ENCODE data around the gene RPL36A. TPM values are rescaled to one million over a fixed set of nuclear protein-coding genes. Genes with fewer than 3 reads are reported as not detected.

RPL36A gene
- total and polyA plus RNA-seq, 2 donors (not counting 1 experiment from before 2014, with no cell fraction given), result 156 to 2,759 TPM

DNA sequence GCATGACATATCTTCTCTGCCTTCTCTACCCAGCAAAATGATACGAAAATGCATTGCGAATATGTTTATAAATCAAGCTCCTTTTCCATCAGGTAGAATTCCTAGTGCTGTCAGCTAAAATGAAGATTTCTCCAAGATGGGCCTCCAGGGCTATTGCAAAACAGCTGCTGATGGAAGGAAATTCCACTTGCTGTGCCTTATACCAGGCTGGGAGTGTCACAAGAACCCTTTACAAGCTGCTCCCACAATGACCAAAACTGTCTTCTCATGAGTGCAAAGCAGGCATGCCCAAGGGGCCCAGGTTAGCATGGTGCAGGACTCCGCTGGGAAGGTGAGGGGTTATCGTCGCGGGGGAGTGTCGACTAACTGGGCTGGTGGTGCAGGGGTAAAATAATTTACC lies 25.9 kb downstream of the RPL36A start:
- no peak overlapping the region for H3K4me2 ChIP-seq (replicated peaks; ENCODE audit: low read depth, low read length, poor library complexity, severe bottlenecking)
- no peak for DNase-seq
- H3K4me1 ChIP-seq (ENCODE audit: control insufficient read depth in 2 of 2, insufficient read depth in 2 of 2, low read length in 2 of 2), result peaks cover 29 to 34% of the 10 kb centered on the region in 2 donors
- no peak overlapping the region for H3K9ac ChIP-seq (ENCODE audit: low read length)
- peaks cover 16% of the 10 kb centered on the region for H3K79me2 ChIP-seq (ENCODE audit: control insufficient read depth, insufficient read depth, low read length)
- no peaks in the 10 kb centered on the region for H3K27me3 ChIP-seq (replicated peaks in 1 of 4; ENCODE audit: control extremely low read depth in 1 of 4, control insufficient read depth in 3 of 4, insufficient read depth in 4 of 4, low read length in 3 of 4)
- Mint-ChIP-seq H3K4me1 (peaks cover 51% of the 10 kb centered on the region), H3K4me3 (peak overlapping the region; percentile 66), H3K27me3 (no peaks in the 10 kb centered on the region), H3K9me3 (ENCODE audit: insufficient read depth) (no peaks in the 10 kb centered on the region), H3K27ac (peak overlapping the region; percentile 73)
- intact Hi-C loops (cut with micrococcal nuclease), result loop anchor here (5.0 to 10.0 kb wide), 3 partner anchors 129 to 668 kb away; no protein-coding TSS in a partner anchor
- no peak overlapping the region for H3K4me3 ChIP-seq (ENCODE audit: control extremely low read depth in 1 of 5, extremely low read depth in 1 of 5, insufficient read depth in 1 of 5, low read depth in 2 of 5, low read length in 4 of 5)
- CTCF ChIA-PET, result interaction anchor here (0.7 to 2.9 kb wide), 6 partner anchors 39 to 381 kb away, joined by 3 to 17 read pairs (median 4); partner anchors contain the start of gene TIMM8A
- H3K9me3 ChIP-seq (ENCODE audit: control extremely low read depth in 1 of 3, control insufficient read depth in 2 of 3, insufficient read depth in 1 of 3, low read length in 2 of 3), result no peaks in the 10 kb centered on the region
- no peak overlapping the region for H3K27ac ChIP-seq (ENCODE audit: low read length in 2 of 2)
- no peaks in the 10 kb centered on the region for H4K20me1 ChIP-seq (ENCODE audit: control insufficient read depth, insufficient read depth, low read length, poor library complexity, severe bottlenecking)
- no peak overlapping the region for H2AFZ ChIP-seq (ENCODE audit: insufficient read depth, low read depth, low read length, poor library complexity, severe bottlenecking)
- no peak for ATAC-seq (ENCODE audit: low read depth)
- H3K36me3 ChIP-seq (replicated peaks in 1 of 2; ENCODE audit: control extremely low read depth in 1 of 2, control insufficient read depth in 1 of 2, extremely low read depth in 1 of 2, insufficient read depth in 2 of 2, low read length in 1 of 2), result peaks cover 2 to 15% of the 10 kb centered on the region in 2 experiments
- POLR2A ChIA-PET, result interaction anchor here (2.6 kb wide), 1 partner anchor 515 kb away, joined by 15 read pairs; the partner anchor contains the start of gene ZMAT1
- TF ChIP-seq, protein P1, sequence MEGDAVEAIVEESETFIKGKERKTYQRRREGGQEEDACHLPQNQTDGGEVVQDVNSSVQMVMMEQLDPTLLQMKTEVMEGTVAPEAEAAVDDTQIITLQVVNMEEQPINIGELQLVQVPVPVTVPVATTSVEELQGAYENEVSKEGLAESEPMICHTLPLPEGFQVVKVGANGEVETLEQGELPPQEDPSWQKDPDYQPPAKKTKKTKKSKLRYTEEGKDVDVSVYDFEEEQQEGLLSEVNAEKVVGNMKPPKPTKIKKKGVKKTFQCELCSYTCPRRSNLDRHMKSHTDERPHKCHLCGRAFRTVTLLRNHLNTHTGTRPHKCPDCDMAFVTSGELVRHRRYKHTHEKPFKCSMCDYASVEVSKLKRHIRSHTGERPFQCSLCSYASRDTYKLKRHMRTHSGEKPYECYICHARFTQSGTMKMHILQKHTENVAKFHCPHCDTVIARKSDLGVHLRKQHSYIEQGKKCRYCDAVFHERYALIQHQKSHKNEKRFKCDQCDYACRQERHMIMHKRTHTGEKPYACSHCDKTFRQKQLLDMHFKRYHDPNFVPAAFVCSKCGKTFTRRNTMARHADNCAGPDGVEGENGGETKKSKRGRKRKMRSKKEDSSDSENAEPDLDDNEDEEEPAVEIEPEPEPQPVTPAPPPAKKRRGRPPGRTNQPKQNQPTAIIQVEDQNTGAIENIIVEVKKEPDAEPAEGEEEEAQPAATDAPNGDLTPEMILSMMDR (IDR thresholded peaks at IDR 0.05), result no peak
- no peak for TF ChIP-seq EZH2 (IDR thresholded peaks at IDR 0.05; ENCODE audit: borderline replicate concordance, insufficient read depth, low read depth, low read length, poor library complexity, severe bottlenecking)
- WGBS (ENCODE audit: insufficient coverage), result 100% methylated on average over 6 of the region's 7 CpGs

DNA sequence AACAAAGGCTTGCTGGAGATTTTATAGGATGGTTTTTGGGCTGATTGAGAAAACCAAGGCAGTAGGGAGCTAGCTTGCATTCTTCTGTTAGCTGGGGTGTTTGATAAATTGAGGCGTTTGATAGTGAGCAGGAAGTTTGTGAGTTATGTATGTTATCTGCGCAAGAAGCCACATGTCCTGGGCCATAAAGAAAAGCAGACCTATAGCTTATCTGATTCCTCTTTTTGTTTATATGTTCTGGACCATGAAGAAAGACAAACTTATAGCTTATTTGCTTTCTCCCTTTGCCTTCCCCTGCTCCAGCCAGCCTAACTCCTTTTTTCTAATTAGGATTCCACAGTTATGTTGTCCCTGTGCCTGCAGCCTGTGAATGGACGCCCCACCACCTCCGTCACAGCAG lies 26.4 kb downstream of the RPL36A start:
- peak overlapping the region; percentile 96 for H3K27ac Mint-ChIP-seq
- peak overlapping the region; percentile 87 for H2AFZ ChIP-seq (ENCODE audit: insufficient read depth, low read depth, low read length, poor library complexity, severe bottlenecking)
- ATAC-seq (ENCODE audit: low read depth), result no peak

More for the DNA sequence above, 26.4 kb downstream of the RPL36A start:
- Histone ChIP-seq H3K27me3 (replicated peaks in 1 of 4; ENCODE audit: control extremely low read depth in 1 of 4, control insufficient read depth in 3 of 4, insufficient read depth in 4 of 4, low read length in 3 of 4) (no peaks in the 10 kb centered on the region), H3K4me1 (ENCODE audit: control insufficient read depth in 2 of 2, insufficient read depth in 2 of 2, low read length in 2 of 2) (peaks cover 24 to 29% of the 10 kb centered on the region in 2 donors), H3K4me3 (ENCODE audit: control extremely low read depth in 1 of 5, extremely low read depth in 1 of 5, insufficient read depth in 1 of 5, low read depth in 2 of 5, low read length in 4 of 5) (no peak overlapping the region), H3K9ac (ENCODE audit: low read length) (no peak overlapping the region), H3K4me2 (replicated peaks; ENCODE audit: low read depth, low read length, poor library complexity, severe bottlenecking) (no peak overlapping the region), H3K9me3 (ENCODE audit: control extremely low read depth in 1 of 3, control insufficient read depth in 2 of 3, insufficient read depth in 1 of 3, low read length in 2 of 3) (no peaks in the 10 kb centered on the region), H3K36me3 (replicated peaks in 1 of 2; ENCODE audit: control extremely low read depth in 1 of 2, control insufficient read depth in 1 of 2, extremely low read depth in 1 of 2, insufficient read depth in 2 of 2, low read length in 1 of 2) (peaks cover 2 to 10% of the 10 kb centered on the region in 2 experiments), H3K79me2 (ENCODE audit: control insufficient read depth, insufficient read depth, low read length) (peaks cover 15% of the 10 kb centered on the region), H3K27ac (ENCODE audit: low read length in 2 of 2) (peak overlapping the region in 1 of 2 donors; percentile 89), H4K20me1 (ENCODE audit: control insufficient read depth, insufficient read depth, low read length, poor library complexity, severe bottlenecking) (no peaks in the 10 kb centered on the region)
- CTCF ChIA-PET, result interaction anchor here (0.7 to 2.9 kb wide), 4 partner anchors 27 to 341 kb away, joined by 3 to 17 read pairs (median 4); partner anchors contain the start of genes RPL36A and TIMM8A
- POLR2A ChIA-PET, result interaction anchor here (2.6 kb wide), 1 partner anchor 514 kb away, joined by 15 read pairs; the partner anchor contains the start of gene ZMAT1
- intact Hi-C loops (cut with micrococcal nuclease), result loop anchor here (5.0 to 10.0 kb wide), 3 partner anchors 130 to 668 kb away; no protein-coding TSS in a partner anchor
- TF ChIP-seq EZH2 (IDR thresholded peaks at IDR 0.05; ENCODE audit: borderline replicate concordance, insufficient read depth, low read depth, low read length, poor library complexity, severe bottlenecking), result no peak
- TF ChIP-seq, protein P1 (IDR thresholded peaks at IDR 0.05), result no peak
- no peaks in the 10 kb centered on the region for H3K27me3 Mint-ChIP-seq
- no CpG with 5 or more reads among the region's 4 CpGs for WGBS (ENCODE audit: insufficient coverage)
- H3K9me3 Mint-ChIP-seq (ENCODE audit: insufficient read depth), result no peaks in the 10 kb centered on the region
- H3K4me3 Mint-ChIP-seq, result peak overlapping the region; percentile 92
- no peak for DNase-seq
- peaks cover 46% of the 10 kb centered on the region for H3K4me1 Mint-ChIP-seq

All from B cell (primary cell).